ENCODE data around the gene CLCN6.

GRCh38 chr1:11880181-11880575, 74.2 kb downstream of the CLCN6 start:
- TF ChIP-seq, protein P1, sequence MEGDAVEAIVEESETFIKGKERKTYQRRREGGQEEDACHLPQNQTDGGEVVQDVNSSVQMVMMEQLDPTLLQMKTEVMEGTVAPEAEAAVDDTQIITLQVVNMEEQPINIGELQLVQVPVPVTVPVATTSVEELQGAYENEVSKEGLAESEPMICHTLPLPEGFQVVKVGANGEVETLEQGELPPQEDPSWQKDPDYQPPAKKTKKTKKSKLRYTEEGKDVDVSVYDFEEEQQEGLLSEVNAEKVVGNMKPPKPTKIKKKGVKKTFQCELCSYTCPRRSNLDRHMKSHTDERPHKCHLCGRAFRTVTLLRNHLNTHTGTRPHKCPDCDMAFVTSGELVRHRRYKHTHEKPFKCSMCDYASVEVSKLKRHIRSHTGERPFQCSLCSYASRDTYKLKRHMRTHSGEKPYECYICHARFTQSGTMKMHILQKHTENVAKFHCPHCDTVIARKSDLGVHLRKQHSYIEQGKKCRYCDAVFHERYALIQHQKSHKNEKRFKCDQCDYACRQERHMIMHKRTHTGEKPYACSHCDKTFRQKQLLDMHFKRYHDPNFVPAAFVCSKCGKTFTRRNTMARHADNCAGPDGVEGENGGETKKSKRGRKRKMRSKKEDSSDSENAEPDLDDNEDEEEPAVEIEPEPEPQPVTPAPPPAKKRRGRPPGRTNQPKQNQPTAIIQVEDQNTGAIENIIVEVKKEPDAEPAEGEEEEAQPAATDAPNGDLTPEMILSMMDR (IDR thresholded peaks at IDR 0.05; ENCODE audit: low read length): no peak
- no peak for TF ChIP-seq EZH2 (optimal IDR thresholded peaks at IDR 0.05; ENCODE audit: low read depth, low read length)

Data from MM.1S (cell line).